Measurements from ENCODE around the gene MSLN. TPM values are rescaled to one million over a fixed set of nuclear protein-coding genes. Genes with fewer than 3 reads are reported as not detected.

The MSLN gene
- total and polyA plus RNA-seq, 2 donors (not counting 3 experiments of a cell fraction or from before 2014, with no cell fraction given) = not detected

DNA sequence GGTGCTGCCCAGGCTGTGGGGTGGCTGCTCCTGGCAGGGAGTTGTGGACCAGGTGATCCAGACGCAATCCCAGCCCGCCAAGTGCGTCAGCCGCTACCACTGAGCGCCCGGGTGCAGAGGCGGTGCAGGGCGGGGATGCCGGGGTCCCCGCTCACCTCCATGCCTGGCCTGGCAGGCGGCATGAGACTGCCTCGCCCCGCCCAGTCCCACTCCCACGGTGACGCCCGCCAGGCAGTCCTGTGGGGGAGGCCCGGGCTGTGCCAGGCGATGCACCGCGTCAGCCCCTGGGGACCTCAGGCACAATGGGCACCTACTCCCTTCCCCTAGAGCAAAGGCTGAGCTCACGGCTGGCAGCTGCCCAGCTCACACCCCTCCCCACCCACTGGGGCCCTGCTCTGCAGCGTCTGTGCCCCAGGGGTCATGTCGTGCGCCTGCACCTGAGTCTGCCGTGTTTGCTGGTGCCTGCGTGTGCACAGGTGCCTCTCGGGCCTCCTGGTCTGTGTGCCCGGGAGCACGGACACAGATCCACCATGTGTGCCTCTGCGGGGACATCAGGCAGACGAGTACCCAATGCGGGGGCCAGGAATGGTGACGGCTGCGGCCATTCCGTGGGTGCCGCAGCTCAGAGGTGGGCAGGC lies 22.4 kb downstream of the MSLN start:
- H3K27me3 ChIP-seq (ENCODE audit: control insufficient read depth in 2 of 2, insufficient read depth in 2 of 2, low read length in 2 of 2) = no peaks in the 10 kb centered on the region
- FAIRE-seq (no peak), DNase-seq (ENCODE audit: low read depth, low spot score) (no peak)
- H3K9ac ChIP-seq (replicated peaks; ENCODE audit: extremely low read depth, insufficient read depth, low read length) = no peak overlapping the region
- intact Hi-C loops (cut with micrococcal nuclease) = no loop called here
- H3K36me3 ChIP-seq (ENCODE audit: control insufficient read depth in 2 of 2, extremely low read depth in 1 of 2, insufficient read depth in 2 of 2, low read length in 2 of 2) = peaks cover 2 to 6% of the 10 kb centered on the region in 2 experiments
- no peaks in the 10 kb centered on the region for H3K9me1 ChIP-seq (replicated peaks; ENCODE audit: control insufficient read depth, extremely low read depth, insufficient read depth, low read length)
- H3K9me3 ChIP-seq (replicated peaks; ENCODE audit: control insufficient read depth, insufficient read depth, low read length) = no peaks in the 10 kb centered on the region
- ChIA-PET CTCF (interaction anchor here (1.5 to 5.8 kb wide), 3 partner anchors 70 to 275 kb away, joined by 3 to 67 read pairs (median 7); no protein-coding TSS in a partner anchor), POLR2A (no interaction called here)
- H4K20me1 ChIP-seq (replicated peaks; ENCODE audit: control insufficient read depth, extremely low read depth, insufficient read depth, low read length) = no peaks in the 10 kb centered on the region
- peaks cover 8% of the 10 kb centered on the region for H3K4me1 ChIP-seq (ENCODE audit: control insufficient read depth, extremely low read depth, insufficient read depth, low read length)
- no peak overlapping the region for H3K27ac ChIP-seq (ENCODE audit: insufficient read depth, low read depth, low read length)
- no TSS peak for BruUV-seq (replicated peaks)
- no peak overlapping the region for H2AFZ ChIP-seq (ENCODE audit: low read depth, low read length)
- dilution Hi-C loops (cut with MboI; ENCODE audit: extremely low pct_ligation_motif_present, low sequenced_read_pairs) = no loop called here
- H3K4me2 ChIP-seq (ENCODE audit: insufficient read depth, low read length) = no peak overlapping the region
- peaks cover 14% of the 10 kb centered on the region for H3K79me2 ChIP-seq (ENCODE audit: control insufficient read depth, insufficient read depth, low read length)
- no peak overlapping the region for H3K4me3 ChIP-seq (replicated peaks in 1 of 3; ENCODE audit: insufficient read depth in 1 of 3, low read depth in 1 of 3, low read length in 3 of 3)
- TF ChIP-seq MYC (IDR thresholded peaks at IDR 0.05; ENCODE audit: low read depth, low read length) = no peak
- TF ChIP-seq JUN (IDR thresholded peaks at IDR 0.05; ENCODE audit: borderline replicate concordance, insufficient read depth, insufficient read length, low read depth) = no peak
- no peak for TF ChIP-seq GATA2 (IDR thresholded peaks at IDR 0.05; ENCODE audit: insufficient read depth, insufficient read length, low read depth, low read length)
- TF ChIP-seq, protein P1, sequence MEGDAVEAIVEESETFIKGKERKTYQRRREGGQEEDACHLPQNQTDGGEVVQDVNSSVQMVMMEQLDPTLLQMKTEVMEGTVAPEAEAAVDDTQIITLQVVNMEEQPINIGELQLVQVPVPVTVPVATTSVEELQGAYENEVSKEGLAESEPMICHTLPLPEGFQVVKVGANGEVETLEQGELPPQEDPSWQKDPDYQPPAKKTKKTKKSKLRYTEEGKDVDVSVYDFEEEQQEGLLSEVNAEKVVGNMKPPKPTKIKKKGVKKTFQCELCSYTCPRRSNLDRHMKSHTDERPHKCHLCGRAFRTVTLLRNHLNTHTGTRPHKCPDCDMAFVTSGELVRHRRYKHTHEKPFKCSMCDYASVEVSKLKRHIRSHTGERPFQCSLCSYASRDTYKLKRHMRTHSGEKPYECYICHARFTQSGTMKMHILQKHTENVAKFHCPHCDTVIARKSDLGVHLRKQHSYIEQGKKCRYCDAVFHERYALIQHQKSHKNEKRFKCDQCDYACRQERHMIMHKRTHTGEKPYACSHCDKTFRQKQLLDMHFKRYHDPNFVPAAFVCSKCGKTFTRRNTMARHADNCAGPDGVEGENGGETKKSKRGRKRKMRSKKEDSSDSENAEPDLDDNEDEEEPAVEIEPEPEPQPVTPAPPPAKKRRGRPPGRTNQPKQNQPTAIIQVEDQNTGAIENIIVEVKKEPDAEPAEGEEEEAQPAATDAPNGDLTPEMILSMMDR (IDR thresholded peaks at IDR 0.05; ENCODE audit: extremely low read depth in 1 of 2, insufficient read depth in 1 of 2, low read depth in 1 of 2, low read length in 2 of 2) = no peak
- TF ChIP-seq POLR2A (IDR thresholded peaks at IDR 0.05; ENCODE audit: low read depth, low read length) = no peak
- TF ChIP-seq MAX (IDR thresholded peaks at IDR 0.05; ENCODE audit: insufficient read depth, insufficient read length) = no peak
- no peak for TF ChIP-seq EZH2 (IDR thresholded peaks at IDR 0.05; ENCODE audit: borderline replicate concordance, low read depth, low read length, severe bottlenecking)
- TF ChIP-seq FOS (IDR thresholded peaks at IDR 0.05; ENCODE audit: borderline replicate concordance, insufficient read depth, low read length) = no peak
- no peak for TF ChIP-seq POLR2AphosphoS5 (IDR thresholded peaks at IDR 0.05; ENCODE audit: insufficient read depth, low read depth, low read length)

Measured in endothelial cell of umbilical vein (primary cell).